H9 (cell line): ENCODE results near the gene STX1A. TPM values are rescaled to one million over a fixed set of nuclear protein-coding genes. Genes with fewer than 3 reads are reported as not detected.
A peak's percentile ranks its signal among the peaks of the same experiment; 100 is the strongest.

Experiments used
- DNase-seq: peaks from one replicate; pipeline ENCODE4 v3.0.0-alpha.2; 2017
- H2AFZ ChIP-seq: one replicate; pipeline ENCODE4 v1.6.1; 2013; ENCODE audit warnings: mild to moderate bottlenecking, low read length, control low read depth, moderate library complexity
- H2AK5ac ChIP-seq: 2 replicates; pipeline ENCODE4 v1.6.1; 2013; ENCODE audit warnings: low read length, control low read depth, mixed read lengths; ENCODE audit not compliant: insufficient read length
- H2BK120ac ChIP-seq: one replicate; pipeline ENCODE4 v1.6.1; 2013; ENCODE audit warnings: low read depth, mild to moderate bottlenecking, low read length, control low read depth, inconsistent platforms; ENCODE audit not compliant: poor library complexity, severe bottlenecking
- H2BK12ac ChIP-seq: 2 replicates; pipeline ENCODE4 v1.6.1; 2013; ENCODE audit warnings: low read length, control low read depth, mixed read lengths, low read depth; ENCODE audit not compliant: insufficient read length
- H2BK15ac ChIP-seq: 2 replicates; pipeline ENCODE4 v1.6.1; 2013; ENCODE audit warnings: low read depth, low read length, control low read depth
- H2BK20ac ChIP-seq: one replicate; pipeline ENCODE4 v1.6.1; 2013; ENCODE audit warnings: low read depth, mild to moderate bottlenecking, low read length, control low read depth, inconsistent platforms; ENCODE audit not compliant: poor library complexity, severe bottlenecking
- H2BK5ac ChIP-seq: 2 replicates; pipeline ENCODE4 v1.6.1; 2013; ENCODE audit warnings: low read length, control low read depth, mixed read lengths; ENCODE audit not compliant: insufficient read length
- H3K14ac ChIP-seq: 2 replicates; pipeline ENCODE4 v1.6.1; 2013; ENCODE audit warnings: low read length, control low read depth; ENCODE audit not compliant: insufficient read depth
- H3K18ac ChIP-seq: 2 replicates; pipeline ENCODE4 v1.6.1; 2013; ENCODE audit warnings: low read depth, mild to moderate bottlenecking, mixed read lengths, low read length, control low read depth; ENCODE audit not compliant: insufficient read length
- H3K23ac ChIP-seq: 2 replicates; pipeline ENCODE4 v1.6.1; 2013; ENCODE audit warnings: low read length, control low read depth, mixed read lengths, low read depth; ENCODE audit not compliant: insufficient read length
- H3K23me2 ChIP-seq: 2 replicates; pipeline ENCODE4 v1.6.1; 2013; ENCODE audit warnings: low read depth, mild to moderate bottlenecking, mixed read lengths, low read length, control low read depth; ENCODE audit not compliant: insufficient read length, poor library complexity, severe bottlenecking
- H3K27ac ChIP-seq: 2 replicates; pipeline ENCODE4 v1.5.1; 2013; ENCODE audit warnings: low read length, control low read depth, mixed read lengths, low read depth; ENCODE audit not compliant: insufficient read length
- H3K27me3 ChIP-seq: 2 replicates; pipeline ENCODE4 v1.6.1; 2013; ENCODE audit warnings: low read length, control low read depth, inconsistent platforms; ENCODE audit not compliant: insufficient read depth
- H3K4ac ChIP-seq: 2 replicates; pipeline ENCODE4 v1.6.1; 2013; ENCODE audit warnings: low read depth, mild to moderate bottlenecking, control low read depth, inconsistent platforms, low read length, moderate library complexity
- H3K4me1 ChIP-seq: 2 replicates; pipeline ENCODE4 v1.6.1; 2013; ENCODE audit warnings: low read length, control low read depth, inconsistent platforms; ENCODE audit not compliant: insufficient read depth
- H3K4me2 ChIP-seq: 2 replicates; pipeline ENCODE4 v1.6.1; 2013; ENCODE audit warnings: low read length, control low read depth, mixed read lengths; ENCODE audit not compliant: insufficient read length, insufficient read depth
- H3K56ac ChIP-seq: 2 replicates; pipeline ENCODE4 v1.6.1; 2013; ENCODE audit warnings: low read depth, mild to moderate bottlenecking, mixed read lengths, low read length, control low read depth; ENCODE audit not compliant: insufficient read length
- H3K79me1 ChIP-seq: 2 replicates; pipeline ENCODE4 v1.6.1; 2013; ENCODE audit warnings: low read depth, mild to moderate bottlenecking, moderate library complexity, low read length, control low read depth, inconsistent platforms; ENCODE audit not compliant: insufficient read depth, poor library complexity, severe bottlenecking
- H3K79me2 ChIP-seq: 2 replicates; pipeline ENCODE4 v1.6.1; 2013; ENCODE audit warnings: low read length, control low read depth, inconsistent platforms; ENCODE audit not compliant: insufficient read depth
- H3K9ac ChIP-seq: 2 replicates; pipeline ENCODE4 v1.6.1; 2013; ENCODE audit warnings: low read length, control low read depth, mixed read lengths; ENCODE audit not compliant: insufficient read length; ENCODE audit errors: extremely low read depth
- H3K9me3 ChIP-seq: one replicate; pipeline ENCODE4 v1.6.1; 2013; ENCODE audit warnings: low read depth, low read length, inconsistent platforms; ENCODE audit not compliant: control insufficient read depth
- H3T11ph ChIP-seq: one replicate; pipeline ENCODE4 v1.6.1; 2013; ENCODE audit warnings: mild to moderate bottlenecking, low read length, control low read depth, inconsistent platforms
- H4K20me1 ChIP-seq: one replicate; pipeline ENCODE4 v1.6.1; 2013; ENCODE audit not compliant: control insufficient read depth, insufficient read length, insufficient read depth
- H4K5ac ChIP-seq: 2 replicates; pipeline ENCODE4 v1.6.1; 2013; ENCODE audit warnings: low read depth, mild to moderate bottlenecking, mixed read lengths, low read length, control low read depth; ENCODE audit not compliant: insufficient read length
- H4K8ac ChIP-seq: replicated peaks from 2 replicates; pipeline ENCODE4 v1.6.1; 2013; ENCODE audit warnings: low read length, control low read depth, mixed read lengths, low read depth; ENCODE audit not compliant: insufficient read length
- H4K91ac ChIP-seq: 2 replicates; pipeline ENCODE4 v1.6.1; 2013; ENCODE audit warnings: low read depth, mild to moderate bottlenecking, moderate library complexity, mixed read lengths, low read length, control low read depth; ENCODE audit not compliant: insufficient read length
- H3K27ac Mint-ChIP-seq, 3 experiments: 2 replicates in 2 of 3; 3 replicates in 1 of 3; pipeline ENCODE4 v1.8.0; 2020 to 2021; ENCODE audit warnings: mixed read lengths in 3 of 3, mild to moderate bottlenecking in 1 of 3, moderate library complexity in 1 of 3
- H3K27me3 Mint-ChIP-seq: 2 replicates; pipeline ENCODE4 v1.8.0; 2021; ENCODE audit warnings: low read depth, mild to moderate bottlenecking, moderate library complexity, mixed read lengths
- H3K36me3 Mint-ChIP-seq, 3 experiments: 2 replicates in 2 of 3; 3 replicates in 1 of 3; pipeline ENCODE4 v1.8.0; 2020 to 2021; ENCODE audit warnings: low read depth in 3 of 3, mixed read lengths in 3 of 3; ENCODE audit not compliant: insufficient read depth in 1 of 3
- H3K4me1 Mint-ChIP-seq, 2 experiments: 2 replicates each; pipeline ENCODE4 v1.8.0; 2020; ENCODE audit warnings: mixed read lengths in 2 of 2
- H3K4me3 Mint-ChIP-seq, 2 experiments: 2 replicates in 1 of 2; 3 replicates in 1 of 2; pipeline ENCODE4 v1.8.0; 2020 to 2021; ENCODE audit warnings: mild to moderate bottlenecking in 2 of 2, mixed read lengths in 2 of 2, moderate library complexity in 1 of 2
- H3K9me3 Mint-ChIP-seq, 2 experiments: 2 replicates in 1 of 2; 3 replicates in 1 of 2; pipeline ENCODE4 v1.8.0; 2020; ENCODE audit warnings: mild to moderate bottlenecking in 2 of 2, mixed read lengths in 2 of 2, moderate library complexity in 1 of 2
- CTCF ChIP-seq: fragments of 200-600 bp; sonication (generic); conservative IDR thresholded peaks from 3 replicates; pipeline ENCODE4 v1.8.0; 2021; ENCODE audit warnings: antibody characterized with exemption, mild to moderate bottlenecking
- WGBS: extraction: QIAGEN DNeasy Blood & Tissue Kit; methylation state at CpG from one replicate; pipeline ENCODE4 v1.1.7; 2013; ENCODE audit warnings: missing lambda C conversion rate, low lambda C conversion rate, mixed read lengths; ENCODE audit not compliant: insufficient read length; ENCODE audit errors: extremely low coverage; 5-methylcytosine and 5-hydroxymethylcytosine counted together
- total RNA-seq: library from RNA; stranded (reverse); gene quantifications from 2 replicates; pipeline ENCODE4 v1.2.1, GENCODE V29; 2021

Gene STX1A
- total RNA-seq, 1 experiment from 2014 or later: 10.1 TPM

GRCh38 chr7:73741600-73741999, 22.1 kb upstream of the STX1A start:
- Histone ChIP-seq H3K4me2 (no peak overlapping the region), H2BK12ac (peak overlapping the region; percentile 92), H2AK5ac (no peak overlapping the region), H3K23me2 (peaks cover 10% of the 10 kb centered on the region), H3T11ph (peak overlapping the region; percentile 47), H3K14ac (peak overlapping the region; percentile 96; the same call in 1 of the 2 replicates), H4K20me1 (no peaks in the 10 kb centered on the region), H2BK5ac (no peak overlapping the region), H3K27ac (no peak overlapping the region), H2BK20ac (peak overlapping the region; percentile 27), H2BK120ac (peak overlapping the region; percentile 64), H3K56ac (no peak overlapping the region), H3K18ac (peak overlapping the region; percentile 98), H2AFZ (no peak overlapping the region), H3K27me3 (no peaks in the 10 kb centered on the region; the same call in 1 of the 2 replicates), H4K5ac (no peak overlapping the region), H4K91ac (peak overlapping the region; percentile 93), H3K4ac (peak overlapping the region; percentile 85), H2BK15ac (no peak overlapping the region), H3K23ac (no peak overlapping the region), H4K8ac (no peak overlapping the region), H3K4me1 (peaks cover 8% of the 10 kb centered on the region; the same call in 1 of the 2 replicates), H3K9me3 (no peaks in the 10 kb centered on the region), H3K79me2 (no peaks in the 10 kb centered on the region), H3K79me1 (no peaks in the 10 kb centered on the region), H3K9ac (no peak overlapping the region)
- H3K36me3 Mint-ChIP-seq: peaks cover 0 to 13% (median 7%) of the 10 kb centered on the region in 3 experiments; a peak in 6 of 7 replicates
- no CpG with 5 or more reads among the region's 5 CpGs for WGBS
- H3K27ac Mint-ChIP-seq: peak overlapping the region; percentile 93 to 100 (median 99); a peak in 6 of 7 replicates
- peaks cover 36 to 47% of the 10 kb centered on the region in 2 experiments for H3K4me1 Mint-ChIP-seq
- H3K27me3 Mint-ChIP-seq: peaks cover 15% of the 10 kb centered on the region
- TF ChIP-seq CTCF: no peak
- DNase-seq: peak; percentile 72
- H3K4me3 Mint-ChIP-seq: peak overlapping the region; percentile 37 to 67
- peaks cover 0 to 2% of the 10 kb centered on the region in 2 experiments; a peak in 1 of 5 replicates for H3K9me3 Mint-ChIP-seq
